CD4-positive, alpha-beta T cell (primary cell): ENCODE data around the gene MAPK1IP1L. TPM values are rescaled to one million over a fixed set of nuclear protein-coding genes. Genes with fewer than 3 reads are reported as not detected.

Experiments used
- ATAC-seq: fragments of 200-7000 bp; cut with Tn5 transposase; one replicate; pipeline ENCODE4 v1.10.0; 2022; ENCODE audit warnings: mild to moderate bottlenecking; ENCODE audit not compliant: poor library complexity
- CTCF ChIA-PET: fragments of 350-600 bp; sonication (Branson Sonifier 250); formaldehyde crosslinking; loops from one replicate; lab custom pipeline; 2021; ENCODE audit warnings: antibody characterized with exemption, inconsistent platforms; lab: Charles Lee
- POLR2A ChIA-PET: fragments of 350-600 bp; sonication (Branson Sonifier 250); formaldehyde crosslinking; loops from one replicate; lab custom pipeline; 2021; ENCODE audit warnings: antibody characterized with exemption, inconsistent platforms; lab: Charles Lee
- DNase-seq, 14 experiments: peaks; one replicate each; pipeline ENCODE4 v3.0.0-alpha.2; 2013 to 2020; ENCODE audit warnings: mixed read lengths in 2 of 14
- H3K27ac ChIP-seq, 2 donors: one replicate each; pipeline versions ENCODE4 v1.5.1 to v1.7.0; 2013; ENCODE audit warnings: low read length in 2 of 2, low read depth in 1 of 2, mild to moderate bottlenecking in 1 of 2
- H3K27me3 ChIP-seq, 2 experiments: 1 replicate in 1 of 2; 2 replicates in 1 of 2; pipeline versions ENCODE4 v1.6.1 to v1.7.0; 2013; ENCODE audit warnings: low read length in 2 of 2, control low read depth in 1 of 2, mild to moderate bottlenecking in 1 of 2, moderate library complexity in 1 of 2; ENCODE audit not compliant: insufficient read depth in 2 of 2, control insufficient read depth in 1 of 2
- H3K36me3 ChIP-seq: one replicate; pipeline ENCODE4 v1.6.1; 2013; ENCODE audit warnings: low read length, control low read depth; ENCODE audit not compliant: insufficient read depth
- H3K4me1 ChIP-seq: one replicate; pipeline ENCODE4 v1.6.1; 2013; ENCODE audit warnings: low read length, control low read depth; ENCODE audit not compliant: insufficient read depth
- H3K4me3 ChIP-seq: one replicate; pipeline ENCODE4 v1.5.1; 2013; ENCODE audit warnings: mild to moderate bottlenecking, low read length, moderate library complexity
- H3K9me3 ChIP-seq, 2 experiments: 1 replicate in 1 of 2; 2 replicates in 1 of 2; pipeline versions ENCODE4 v1.6.1 to v1.7.0; 2013; ENCODE audit warnings: low read length in 2 of 2, mild to moderate bottlenecking in 2 of 2, control low read depth in 1 of 2, moderate library complexity in 1 of 2; ENCODE audit not compliant: control insufficient read depth in 1 of 2, insufficient read depth in 1 of 2
- H3K27ac Mint-ChIP-seq: one replicate; pipeline ENCODE4 v1.8.0; 2020; ENCODE audit warnings: mixed read lengths
- H3K27me3 Mint-ChIP-seq: one replicate; pipeline ENCODE4 v1.8.0; 2021; ENCODE audit warnings: mixed read lengths
- H3K36me3 Mint-ChIP-seq: one replicate; pipeline ENCODE4 v1.8.0; 2021; ENCODE audit warnings: low read depth, mixed read lengths
- H3K4me1 Mint-ChIP-seq: one replicate; pipeline ENCODE4 v1.8.0; 2021; ENCODE audit warnings: low read depth, mixed read lengths
- H3K4me3 Mint-ChIP-seq: one replicate; pipeline ENCODE4 v1.8.0; 2020; ENCODE audit warnings: mild to moderate bottlenecking, mixed read lengths
- H3K9me3 Mint-ChIP-seq: one replicate; pipeline ENCODE4 v1.8.0; 2020; ENCODE audit warnings: mixed read lengths
- CTCF ChIP-seq: fragments of 200-600 bp; IDR thresholded peaks from one replicate; pipeline ENCODE4 v1.8.0; 2022; ENCODE audit warnings: antibody characterized with exemption, mild to moderate bottlenecking
- intact Hi-C, 2 experiments: fragments of 100-400 bp; cut with DNase I in 1 of 2; cut with micrococcal nuclease in 1 of 2; formaldehyde crosslinking; loops; one replicate each; pipeline versions ENCODE4 v1.15.1 to v1.9.0; 2023 to 2025; cut with DNase I, micrococcal nuclease
- total RNA-seq, 174 experiments: library from RNA in 2 of 174; stranded (reverse) in 2 of 174; gene quantifications; one replicate each; pipeline ENCODE4 v1.2.3 and lab custom pipeline; 2021 to 2026

MAPK1IP1L gene
- total RNA-seq, 2 experiments from 2014 or later: 198 to 207 TPM

GRCh38 chr14:55118761-55119160 lies 67.3 kb downstream of the MAPK1IP1L start:
- Mint-ChIP-seq H3K27me3 (peaks cover 5% of the 10 kb centered on the region), H3K4me3 (no peak overlapping the region), H3K36me3 (no peaks in the 10 kb centered on the region), H3K4me1 (no peaks in the 10 kb centered on the region), H3K27ac (no peak overlapping the region), H3K9me3 (no peaks in the 10 kb centered on the region)
- ChIA-PET CTCF (interaction anchor here (1.1 kb wide), 1 partner anchor 47 kb away, joined by 3 read pairs; no protein-coding TSS in a partner anchor), POLR2A (interaction anchor here (1.7 kb wide), 1 partner anchor 19 kb away, joined by 8 read pairs; no protein-coding TSS in a partner anchor)
- Histone ChIP-seq H3K4me1 (peaks cover 5% of the 10 kb centered on the region), H3K27me3 (no peaks in the 10 kb centered on the region), H3K4me3 (no peak overlapping the region), H3K27ac (no peak overlapping the region), H3K9me3 (no peaks in the 10 kb centered on the region), H3K36me3 (no peaks in the 10 kb centered on the region)
- intact Hi-C loops: no loop called here
- DNase-seq (no peak), ATAC-seq (no peak)
- no peak for TF ChIP-seq CTCF

Other genes starting within 250 kb of the MAPK1IP1L start
- gene GCH1, start 148.8 kb upstream of the MAPK1IP1L start, total RNA-seq: 10 to 100 TPM; 18.4 to 20.4 TPM
- gene WDHD1, start 24.5 kb upstream of the MAPK1IP1L start, total RNA-seq: 1 to 10 TPM; 1.8 to 2.2 TPM
- gene SOCS4, start 24.4 kb upstream of the MAPK1IP1L start, total RNA-seq: 10 to 100 TPM; 19.5 to 20.7 TPM
- gene LGALS3, start 77.6 kb downstream of the MAPK1IP1L start, total RNA-seq: 10 to 100 TPM; 11.7 to 12.1 TPM
- gene DLGAP5, start 139.9 kb downstream of the MAPK1IP1L start, total RNA-seq: under 1 TPM in 1 of 2 experiments, not detected in 1; 0.25 TPM
- gene FBXO34, start 219.8 kb downstream of the MAPK1IP1L start, total RNA-seq: 10 to 100 TPM; 28.3 to 29.7 TPM